GM10847 (cell line): ENCODE data around the gene AQP10.

Experiments used
- POLR2A ChIP-seq: IDR thresholded peaks from 2 replicates; pipeline ENCODE4 v1.6.1; 2011; ENCODE audit not compliant: insufficient read length; ENCODE audit errors: extremely low read depth

AQP10 gene

GRCh38 chr1:154320882-154321608, at the start of gene AQP10:
TSS of gene AQP10 (plus strand) at chr1:154321093. CDS start at chr1:154321156, 63 bp downstream.
- TF ChIP-seq POLR2A: no peak

- peak; percentile 61 for TF ChIP-seq POLR2A
These were observed 48.5 kb upstream of the AQP10 start, which contains the start of gene HAX1 for GRCh38 chr1:154272217-154272998. TSS of gene HAX1 (plus strand) at chr1:154272629. CDS start at chr1:154272724, 95 bp downstream.

GRCh38 chr1:154272999-154273563, 47.8 kb upstream of the AQP10 start:
- TF ChIP-seq POLR2A: no peak

GRCh38 chr1:154276797-154277196, 44.1 kb upstream of the AQP10 start:
- no peak for TF ChIP-seq POLR2A

- no peak for TF ChIP-seq POLR2A
These were observed 32.2 kb upstream of the AQP10 start for GRCh38 chr1:154288661-154289060.

DNA sequence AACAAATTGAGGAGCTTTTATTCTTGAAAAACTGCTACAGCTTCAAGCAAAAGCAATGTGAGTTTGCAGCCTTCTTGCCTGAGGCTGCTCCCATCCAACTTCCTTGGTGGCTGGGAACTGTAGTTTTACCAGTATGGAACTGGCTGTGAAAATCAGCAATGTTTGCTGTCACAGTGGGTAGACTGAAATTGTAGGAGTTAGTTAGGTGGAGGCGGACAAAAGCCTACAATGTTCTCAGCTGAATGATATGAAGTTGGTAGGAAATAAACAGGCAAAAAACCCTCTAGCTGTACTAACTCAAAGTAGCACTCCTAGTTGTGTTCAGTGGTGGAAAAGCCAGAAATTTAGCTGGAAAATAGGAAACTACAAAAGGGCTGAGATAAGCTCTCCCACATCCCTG, 30.0 kb upstream of the AQP10 start:
- TF ChIP-seq POLR2A: no peak

DNA sequence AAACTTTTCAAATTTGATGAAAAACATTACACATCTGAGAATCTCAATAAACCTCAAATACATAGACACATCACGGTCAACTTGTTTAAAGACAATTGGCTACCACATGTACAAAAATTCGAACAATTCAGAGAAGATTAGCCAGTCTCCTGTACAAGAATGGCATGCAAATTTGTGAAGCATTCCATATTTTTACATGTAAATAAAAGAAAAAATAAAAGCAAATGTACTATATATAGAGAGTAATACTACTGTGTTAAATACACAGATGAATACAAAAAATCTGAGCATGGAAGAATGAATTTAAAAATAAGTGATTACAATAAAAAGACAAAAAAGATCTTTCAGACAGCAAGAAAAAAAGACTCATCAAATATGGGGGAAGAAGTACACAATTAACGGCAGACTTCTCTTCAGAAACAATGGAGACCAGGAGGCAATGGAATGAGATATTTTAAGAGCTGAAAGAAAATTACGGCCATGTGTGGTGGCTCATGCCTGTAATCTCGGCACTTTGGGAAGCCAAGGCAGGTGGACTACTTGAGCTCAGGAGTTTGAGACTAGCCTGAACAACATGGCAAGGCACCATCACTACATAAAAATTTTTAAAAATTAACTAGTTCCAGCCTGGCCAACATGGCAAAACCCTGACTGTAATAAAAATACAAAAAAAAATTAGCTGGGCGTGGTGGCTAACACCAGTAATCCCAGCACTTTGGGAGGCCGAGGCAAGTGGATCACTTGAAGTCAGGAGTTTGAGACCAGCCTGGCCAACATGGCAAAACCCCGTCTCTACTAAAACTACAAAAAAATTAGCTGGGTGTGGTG, 25.3 kb upstream of the AQP10 start:
- TF ChIP-seq POLR2A: no peak

- no peak for TF ChIP-seq POLR2A
These were observed 19.3 kb upstream of the AQP10 start for GRCh38 chr1:154301582-154301981.

GRCh38 chr1:154304664-154305337, 16.1 kb upstream of the AQP10 start:
- TF ChIP-seq POLR2A: no peak

- TF ChIP-seq POLR2A: no peak
These were observed 14.7 kb upstream of the AQP10 start for GRCh38 chr1:154306151-154306550.

- TF ChIP-seq POLR2A: no peak
These were observed 7.9 kb upstream of the AQP10 start for GRCh38 chr1:154313066-154313356.

- no peak for TF ChIP-seq POLR2A
These were observed 4.2 kb upstream of the AQP10 start for GRCh38 chr1:154316704-154317103.

GRCh38 chr1:154318386-154318785, 2.5 kb upstream of the AQP10 start:
- TF ChIP-seq POLR2A: no peak

DNA sequence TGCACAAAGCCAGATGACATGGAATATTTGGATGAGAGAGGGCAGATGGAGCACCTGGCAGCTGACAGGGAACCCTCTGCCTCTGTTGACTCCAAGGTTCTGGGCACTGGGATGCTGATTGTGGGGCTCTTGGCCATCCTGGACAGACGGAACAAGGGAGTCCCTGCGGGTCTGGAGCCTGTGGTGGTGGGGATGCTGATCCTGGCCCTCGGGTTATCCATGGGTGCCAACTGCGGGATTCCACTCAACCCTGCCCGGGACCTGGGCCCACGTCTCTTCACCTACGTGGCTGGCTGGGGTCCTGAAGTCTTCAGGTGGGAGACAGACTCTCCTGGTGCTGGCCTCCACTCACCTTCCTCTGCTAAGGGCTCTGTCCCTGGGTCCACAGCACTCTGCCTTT, 2.6 kb downstream of the AQP10 start:
- no peak for TF ChIP-seq POLR2A

DNA sequence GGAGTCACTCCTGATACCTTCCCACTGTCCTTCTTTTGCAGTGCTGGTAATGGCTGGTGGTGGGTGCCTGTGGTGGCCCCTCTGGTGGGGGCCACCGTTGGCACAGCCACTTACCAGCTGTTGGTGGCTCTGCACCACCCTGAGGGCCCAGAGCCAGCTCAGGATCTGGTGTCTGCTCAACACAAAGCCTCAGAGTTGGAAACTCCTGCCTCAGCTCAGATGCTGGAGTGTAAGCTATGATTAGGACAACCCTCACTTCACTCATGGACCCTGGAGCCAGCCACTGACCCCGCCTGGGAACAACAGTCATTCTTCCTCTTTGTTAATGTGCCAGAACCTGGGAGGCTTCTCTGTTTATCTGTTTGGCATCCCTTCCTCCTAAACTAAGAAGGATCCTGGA, 3.3 kb downstream of the AQP10 start:
- no peak for TF ChIP-seq POLR2A
